Measurements from ENCODE around the gene KIF4A. TPM values are rescaled to one million over a fixed set of nuclear protein-coding genes. Genes with fewer than 3 reads are reported as not detected.

Gene KIF4A
- total RNA-seq, 2 experiments from 2014 or later = 29.9 to 40.7 TPM

DNA sequence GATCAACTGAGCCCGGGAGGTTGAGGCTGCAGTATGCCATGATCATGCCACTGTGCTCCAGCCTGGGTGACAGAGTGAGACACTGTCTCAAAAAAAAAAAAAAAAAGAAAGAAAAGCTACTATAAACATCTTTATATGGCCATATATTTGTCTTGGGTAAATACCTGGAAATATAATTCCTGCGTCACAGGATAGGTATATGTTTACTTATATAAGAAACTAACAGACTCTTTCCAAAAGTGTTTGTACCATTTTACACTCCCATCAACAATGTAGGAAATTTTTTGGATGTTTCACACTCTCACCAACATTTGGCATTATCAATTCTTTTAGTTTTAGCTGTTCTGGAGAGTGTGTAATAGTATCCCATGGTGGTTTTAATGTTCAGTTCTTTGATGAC, 42.7 kb upstream of the KIF4A start:
- Histone ChIP-seq H3K4me1 (ENCODE audit: insufficient read depth, low read length, poor library complexity, severe bottlenecking) (no peaks in the 10 kb centered on the region), H2AFZ (ENCODE audit: low read length) (no peak overlapping the region), H3K27ac (ENCODE audit: low read depth, low read length, poor library complexity, severe bottlenecking) (no peak overlapping the region), H3K9me3 (ENCODE audit: low read length) (no peaks in the 10 kb centered on the region), H3K79me2 (ENCODE audit: insufficient read depth, low read depth, low read length) (no peaks in the 10 kb centered on the region), H3K36me3 (ENCODE audit: insufficient read depth, low read length) (no peaks in the 10 kb centered on the region), H3K4me2 (ENCODE audit: low read length) (no peak overlapping the region), H3K9me2 (ENCODE audit: insufficient read depth, low read length) (no peaks in the 10 kb centered on the region), H4K20me1 (ENCODE audit: insufficient read depth, low read length) (no peaks in the 10 kb centered on the region), H3K4me3 (ENCODE audit: low read depth, low read length, poor library complexity, severe bottlenecking) (no peak overlapping the region)
- intact Hi-C loops (cut with micrococcal nuclease; ENCODE audit: unreplicated experiment) = no loop called here
- TF ChIP-seq CTCF (conservative IDR thresholded peaks at IDR 0.05; ENCODE audit: low read length) = no peak
- no peak for TF ChIP-seq EZH2phosphoT487 (IDR thresholded peaks at IDR 0.05; ENCODE audit: borderline replicate concordance, low read depth, low read length)
- DNase-seq (ENCODE audit: low spot score) = no peak
- ChIA-PET CTCF (ENCODE audit: unreplicated experiment) (no interaction called here), POLR2A (no interaction called here)
- BruUV-seq (replicated peaks) = no TSS peak

DNA sequence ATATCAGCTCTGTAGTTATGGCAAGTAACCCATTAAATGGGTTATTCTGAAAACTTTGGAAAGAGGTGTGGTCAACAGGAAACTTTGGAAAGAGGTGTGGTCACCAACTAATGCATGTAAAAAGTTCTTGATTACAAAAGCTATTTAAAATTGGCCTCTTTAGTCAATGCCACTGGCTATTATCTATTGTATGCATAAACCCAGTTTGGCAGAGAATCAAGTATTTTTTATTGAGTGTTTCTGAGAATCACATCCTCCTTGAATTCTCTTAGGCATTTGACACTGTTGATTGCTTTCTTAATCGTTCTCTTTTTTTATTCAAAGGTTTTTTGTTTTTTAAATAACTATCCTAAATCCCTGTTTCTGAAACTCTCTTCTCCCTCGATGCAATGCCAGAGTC, 37.4 kb upstream of the KIF4A start:
- no TSS peak for BruUV-seq (replicated peaks)
- Histone ChIP-seq H4K20me1 (ENCODE audit: insufficient read depth, low read length) (no peaks in the 10 kb centered on the region), H3K4me1 (ENCODE audit: insufficient read depth, low read length, poor library complexity, severe bottlenecking) (no peaks in the 10 kb centered on the region), H3K4me2 (ENCODE audit: low read length) (no peak overlapping the region), H3K9me3 (ENCODE audit: low read length) (no peaks in the 10 kb centered on the region), H2AFZ (ENCODE audit: low read length) (no peak overlapping the region), H3K36me3 (ENCODE audit: insufficient read depth, low read length) (no peaks in the 10 kb centered on the region), H3K4me3 (ENCODE audit: low read depth, low read length, poor library complexity, severe bottlenecking) (no peak overlapping the region), H3K9me2 (ENCODE audit: insufficient read depth, low read length) (no peaks in the 10 kb centered on the region), H3K27ac (ENCODE audit: low read depth, low read length, poor library complexity, severe bottlenecking) (no peak overlapping the region), H3K79me2 (ENCODE audit: insufficient read depth, low read depth, low read length) (no peaks in the 10 kb centered on the region)
- ChIA-PET POLR2A (no interaction called here), CTCF (ENCODE audit: unreplicated experiment) (no interaction called here)
- intact Hi-C loops (cut with micrococcal nuclease; ENCODE audit: unreplicated experiment) = no loop called here
- no peak for DNase-seq (ENCODE audit: low spot score)
- TF ChIP-seq EZH2phosphoT487 (IDR thresholded peaks at IDR 0.05; ENCODE audit: borderline replicate concordance, low read depth, low read length) (no peak), CTCF (conservative IDR thresholded peaks at IDR 0.05; ENCODE audit: low read length) (no peak)

DNA sequence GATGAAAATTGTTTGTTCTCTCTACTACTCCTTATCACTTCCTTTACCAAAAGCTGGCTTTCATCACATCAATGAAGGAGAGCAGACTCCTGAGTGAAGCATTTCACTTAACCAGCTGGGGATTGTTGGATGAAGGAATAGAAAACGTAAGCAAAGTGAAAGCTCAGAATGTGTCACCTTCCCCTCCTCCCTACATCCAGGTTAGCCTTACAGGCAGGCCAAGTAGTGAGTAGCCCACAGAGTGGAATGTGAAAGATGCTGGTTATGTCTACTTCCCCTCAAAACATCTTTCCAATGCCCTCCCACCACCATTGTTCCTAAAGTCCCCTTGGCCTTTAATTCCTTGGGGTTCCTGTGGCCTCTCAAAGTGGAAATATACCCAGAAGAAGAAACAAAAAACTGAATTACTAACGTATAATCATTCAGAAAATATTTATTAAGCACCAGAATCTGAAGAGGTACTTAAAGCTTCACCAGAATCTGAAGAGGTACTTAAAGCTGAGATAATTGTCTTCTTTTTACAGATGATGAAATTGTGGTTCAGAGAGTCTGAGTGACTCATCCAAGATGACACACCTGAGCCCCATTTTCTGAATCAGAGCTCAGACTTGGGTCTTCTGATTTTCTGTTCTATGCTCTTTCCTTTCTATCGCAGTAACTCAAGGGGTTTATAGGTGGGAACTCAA, 36.4 kb upstream of the KIF4A start:
- no peak for DNase-seq (ENCODE audit: low spot score)
- Histone ChIP-seq H3K27ac (ENCODE audit: low read depth, low read length, poor library complexity, severe bottlenecking) (no peak overlapping the region), H3K79me2 (ENCODE audit: insufficient read depth, low read depth, low read length) (no peaks in the 10 kb centered on the region), H3K4me1 (ENCODE audit: insufficient read depth, low read length, poor library complexity, severe bottlenecking) (no peaks in the 10 kb centered on the region), H3K4me2 (ENCODE audit: low read length) (no peak overlapping the region), H2AFZ (ENCODE audit: low read length) (no peak overlapping the region), H3K36me3 (ENCODE audit: insufficient read depth, low read length) (no peaks in the 10 kb centered on the region), H3K4me3 (ENCODE audit: low read depth, low read length, poor library complexity, severe bottlenecking) (no peak overlapping the region), H4K20me1 (ENCODE audit: insufficient read depth, low read length) (no peaks in the 10 kb centered on the region), H3K9me3 (ENCODE audit: low read length) (no peaks in the 10 kb centered on the region), H3K9me2 (ENCODE audit: insufficient read depth, low read length) (no peaks in the 10 kb centered on the region)
- POLR2A ChIA-PET = interaction anchor here (1.0 kb wide), 1 partner anchor 121 kb away, joined by 3 read pairs; the partner anchor contains the start of gene IGBP1
- no peak for TF ChIP-seq CTCF (conservative IDR thresholded peaks at IDR 0.05; ENCODE audit: low read length)
- no peak for TF ChIP-seq EZH2phosphoT487 (IDR thresholded peaks at IDR 0.05; ENCODE audit: borderline replicate concordance, low read depth, low read length)
- intact Hi-C loops (cut with micrococcal nuclease; ENCODE audit: unreplicated experiment) = no loop called here
- BruUV-seq (replicated peaks) = no TSS peak
- CTCF ChIA-PET (ENCODE audit: unreplicated experiment) = no interaction called here

Measured in OCI-LY7 (cell line).